Epithelial cell of esophagus (primary cell): ENCODE results near the gene IL12A.
A peak's percentile ranks its signal among the peaks of the same experiment; 100 is the strongest.

Source experiments
- DNase-seq: peaks from one replicate; pipeline ENCODE4 v3.0.0; 2010; ENCODE audit warnings: low read depth
- H3K4me3 ChIP-seq: 2 replicates; pipeline ENCODE4 v1.5.1; 2011; ENCODE audit warnings: mild to moderate bottlenecking, low read length, control low read depth
- CTCF ChIP-seq: IDR thresholded peaks from 2 replicates; pipeline ENCODE4 v1.5.1; 2011; ENCODE audit warnings: low read depth, mild to moderate bottlenecking, low read length, control low read depth, inconsistent platforms; ENCODE audit not compliant: insufficient read depth; ENCODE audit errors: missing control alignments

IL12A gene

GRCh38 chr3:160001850-160002623 is 13.4 kb downstream of the IL12A start:
- DNase-seq, result peak; percentile 19
- H3K4me3 ChIP-seq, result no peak overlapping the region
- TF ChIP-seq CTCF, result no peak

GRCh38 chr3:160003520-160004128 is 15.0 kb downstream of the IL12A start:
- peak; percentile 58 for DNase-seq
- no peak overlapping the region for H3K4me3 ChIP-seq
- peak; percentile 47 for TF ChIP-seq CTCF

GRCh38 chr3:160005004-160005403 is 16.4 kb downstream of the IL12A start:
- DNase-seq, result no peak
- no peak overlapping the region for H3K4me3 ChIP-seq
- no peak for TF ChIP-seq CTCF

GRCh38 chr3:160006282-160007163 is 17.9 kb downstream of the IL12A start:
- DNase-seq, result peak; percentile 77
- TF ChIP-seq CTCF, result peak; percentile 98
- no peak overlapping the region for H3K4me3 ChIP-seq

GRCh38 chr3:160008961-160009360 is 20.3 kb downstream of the IL12A start:
- TF ChIP-seq CTCF, result no peak
- no peak for DNase-seq
- H3K4me3 ChIP-seq, result no peak overlapping the region

GRCh38 chr3:160009525-160009924 is 20.9 kb downstream of the IL12A start:
- no peak for TF ChIP-seq CTCF
- no peak for DNase-seq
- H3K4me3 ChIP-seq, result no peak overlapping the region
